ENCODE data around the gene TOMM7.

Gene TOMM7

DNA sequence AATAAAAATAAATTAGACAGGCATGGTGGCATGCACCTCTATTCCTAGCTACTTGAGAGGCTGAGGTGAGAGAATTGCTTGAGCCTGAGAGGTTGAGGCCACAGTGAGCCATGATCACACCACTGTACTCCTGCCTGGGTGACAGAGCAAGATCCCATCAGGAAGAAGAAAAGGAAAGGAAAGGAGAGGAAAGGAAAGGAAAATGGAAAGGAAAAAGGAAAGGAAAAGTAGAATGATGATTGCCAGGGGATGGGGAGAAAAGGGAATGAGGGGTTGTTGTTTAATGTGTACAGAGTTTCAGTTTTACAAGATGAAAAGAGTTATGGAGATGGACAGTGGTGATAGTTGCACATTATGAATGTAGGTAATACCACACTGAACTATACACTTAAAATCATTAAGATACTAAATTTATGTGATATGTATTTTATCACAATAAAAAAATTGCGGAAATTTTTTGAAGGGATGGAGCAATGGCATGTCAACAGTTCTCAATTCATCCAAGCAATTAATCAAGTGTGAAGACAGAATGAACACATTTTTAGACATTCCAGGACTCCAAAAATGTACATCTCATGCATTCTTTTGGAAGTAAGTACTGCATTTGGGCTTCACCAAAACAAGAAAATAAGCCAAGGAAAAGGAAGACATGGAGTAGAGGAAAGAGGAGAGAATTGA lies 51.3 kb downstream of the TOMM7 start:
- DNase-seq (ENCODE audit: low read depth in 1 of 2, low spot score in 1 of 2), result no peak
- no peak for TF ChIP-seq POLR2AphosphoS5 (IDR thresholded peaks at IDR 0.05; ENCODE audit: low read depth)
- TF ChIP-seq, protein P1, sequence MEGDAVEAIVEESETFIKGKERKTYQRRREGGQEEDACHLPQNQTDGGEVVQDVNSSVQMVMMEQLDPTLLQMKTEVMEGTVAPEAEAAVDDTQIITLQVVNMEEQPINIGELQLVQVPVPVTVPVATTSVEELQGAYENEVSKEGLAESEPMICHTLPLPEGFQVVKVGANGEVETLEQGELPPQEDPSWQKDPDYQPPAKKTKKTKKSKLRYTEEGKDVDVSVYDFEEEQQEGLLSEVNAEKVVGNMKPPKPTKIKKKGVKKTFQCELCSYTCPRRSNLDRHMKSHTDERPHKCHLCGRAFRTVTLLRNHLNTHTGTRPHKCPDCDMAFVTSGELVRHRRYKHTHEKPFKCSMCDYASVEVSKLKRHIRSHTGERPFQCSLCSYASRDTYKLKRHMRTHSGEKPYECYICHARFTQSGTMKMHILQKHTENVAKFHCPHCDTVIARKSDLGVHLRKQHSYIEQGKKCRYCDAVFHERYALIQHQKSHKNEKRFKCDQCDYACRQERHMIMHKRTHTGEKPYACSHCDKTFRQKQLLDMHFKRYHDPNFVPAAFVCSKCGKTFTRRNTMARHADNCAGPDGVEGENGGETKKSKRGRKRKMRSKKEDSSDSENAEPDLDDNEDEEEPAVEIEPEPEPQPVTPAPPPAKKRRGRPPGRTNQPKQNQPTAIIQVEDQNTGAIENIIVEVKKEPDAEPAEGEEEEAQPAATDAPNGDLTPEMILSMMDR (IDR thresholded peaks at IDR 0.05; ENCODE audit: insufficient read depth, low read length), result no peak
- TF ChIP-seq, protein P2, sequence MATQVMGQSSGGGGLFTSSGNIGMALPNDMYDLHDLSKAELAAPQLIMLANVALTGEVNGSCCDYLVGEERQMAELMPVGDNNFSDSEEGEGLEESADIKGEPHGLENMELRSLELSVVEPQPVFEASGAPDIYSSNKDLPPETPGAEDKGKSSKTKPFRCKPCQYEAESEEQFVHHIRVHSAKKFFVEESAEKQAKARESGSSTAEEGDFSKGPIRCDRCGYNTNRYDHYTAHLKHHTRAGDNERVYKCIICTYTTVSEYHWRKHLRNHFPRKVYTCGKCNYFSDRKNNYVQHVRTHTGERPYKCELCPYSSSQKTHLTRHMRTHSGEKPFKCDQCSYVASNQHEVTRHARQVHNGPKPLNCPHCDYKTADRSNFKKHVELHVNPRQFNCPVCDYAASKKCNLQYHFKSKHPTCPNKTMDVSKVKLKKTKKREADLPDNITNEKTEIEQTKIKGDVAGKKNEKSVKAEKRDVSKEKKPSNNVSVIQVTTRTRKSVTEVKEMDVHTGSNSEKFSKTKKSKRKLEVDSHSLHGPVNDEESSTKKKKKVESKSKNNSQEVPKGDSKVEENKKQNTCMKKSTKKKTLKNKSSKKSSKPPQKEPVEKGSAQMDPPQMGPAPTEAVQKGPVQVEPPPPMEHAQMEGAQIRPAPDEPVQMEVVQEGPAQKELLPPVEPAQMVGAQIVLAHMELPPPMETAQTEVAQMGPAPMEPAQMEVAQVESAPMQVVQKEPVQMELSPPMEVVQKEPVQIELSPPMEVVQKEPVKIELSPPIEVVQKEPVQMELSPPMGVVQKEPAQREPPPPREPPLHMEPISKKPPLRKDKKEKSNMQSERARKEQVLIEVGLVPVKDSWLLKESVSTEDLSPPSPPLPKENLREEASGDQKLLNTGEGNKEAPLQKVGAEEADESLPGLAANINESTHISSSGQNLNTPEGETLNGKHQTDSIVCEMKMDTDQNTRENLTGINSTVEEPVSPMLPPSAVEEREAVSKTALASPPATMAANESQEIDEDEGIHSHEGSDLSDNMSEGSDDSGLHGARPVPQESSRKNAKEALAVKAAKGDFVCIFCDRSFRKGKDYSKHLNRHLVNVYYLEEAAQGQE (IDR thresholded peaks at IDR 0.05; ENCODE audit: insufficient replicate concordance, low read depth), result no peak
- TF ChIP-seq SPI1 (IDR thresholded peaks at IDR 0.05; ENCODE audit: borderline replicate concordance, low read depth), result no peak
- no peak for TF ChIP-seq GABPA (IDR thresholded peaks at IDR 0.05; ENCODE audit: low read depth)
- no peak overlapping the region for H3K27ac ChIP-seq (replicated peaks)

DNA sequence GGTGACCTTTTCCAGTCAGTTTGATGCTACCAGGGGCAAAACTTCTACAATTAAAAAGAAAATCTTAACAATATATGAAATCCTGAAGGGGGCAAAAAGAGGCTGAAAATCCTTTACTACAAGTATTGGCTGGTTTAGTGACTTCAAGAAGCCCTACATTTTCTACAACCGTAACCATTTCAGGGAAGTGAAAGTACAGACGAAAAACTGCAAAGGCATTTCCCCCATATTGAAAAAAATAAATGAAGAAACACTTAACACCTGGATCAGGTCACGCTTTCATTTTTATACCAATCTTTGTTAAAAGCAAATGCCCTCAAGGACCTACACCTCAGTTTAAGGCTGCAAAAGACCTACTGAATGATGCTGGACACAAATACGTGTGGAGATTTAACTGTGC lies 57.0 kb downstream of the TOMM7 start:
- no peak for DNase-seq (ENCODE audit: low read depth in 1 of 2, low spot score in 1 of 2)
- no peak overlapping the region for H3K27ac ChIP-seq (replicated peaks)
- H3K4me3 ChIP-seq (replicated peaks; ENCODE audit: insufficient read depth, low read length), result no peak overlapping the region
- H3K27me3 ChIP-seq (ENCODE audit: insufficient read depth, poor library complexity, severe bottlenecking), result peaks cover 11% of the 10 kb centered on the region
- TF ChIP-seq, protein P2 (IDR thresholded peaks at IDR 0.05; ENCODE audit: insufficient replicate concordance, low read depth), result no peak
- TF ChIP-seq POLR2AphosphoS5 (IDR thresholded peaks at IDR 0.05; ENCODE audit: low read depth) (no peak), GABPA (IDR thresholded peaks at IDR 0.05; ENCODE audit: low read depth) (no peak)
- TF ChIP-seq, protein P1 (IDR thresholded peaks at IDR 0.05; ENCODE audit: insufficient read depth, low read length), result no peak

More for the DNA sequence above, 51.3 kb downstream of the TOMM7 start:
- Histone ChIP-seq H3K27me3 (ENCODE audit: insufficient read depth, poor library complexity, severe bottlenecking) (peaks cover 8% of the 10 kb centered on the region), H3K4me3 (replicated peaks; ENCODE audit: insufficient read depth, low read length) (no peak overlapping the region)
